OCI-LY7 (cell line): ENCODE data around the gene CFAP97D2. TPM values are rescaled to one million over a fixed set of nuclear protein-coding genes. Genes with fewer than 3 reads are reported as not detected.
"Not testable (repeated sequence)": the region's sequence is repeated elsewhere in the genome, so short reads cannot be mapped to it uniquely, and the experiment has no call there.

Experiments
- BruUV-seq: library from RNA; stranded (reverse); fragments of 400-500 nt; replicated peaks from 2 replicates; lab custom pipeline; 2021; lab: Mats Ljungman, UMichigan
- CTCF ChIA-PET: fragments of 300-600 bp; sonication (Branson Sonifier 250); formaldehyde crosslinking; loops from one replicate; lab custom pipeline; 2022; ENCODE audit warnings: antibody characterized with exemption; ENCODE audit not compliant: unreplicated experiment; lab: Charles Lee
- POLR2A ChIA-PET: fragments of 300-600 bp; sonication (Branson Sonifier 250); formaldehyde crosslinking; loops from one replicate; lab custom pipeline; 2022; ENCODE audit warnings: antibody characterized with exemption; lab: Charles Lee
- DNase-seq: peaks from one replicate; pipeline ENCODE4 v3.0.0-alpha.2; 2015; ENCODE audit warnings: low spot score
- H2AFZ ChIP-seq: fragments of 200-600 bp; sonication (generic), shearing (Covaris generic); 2 replicates; pipeline ENCODE4 v1.6.1; 2014; ENCODE audit warnings: mild to moderate bottlenecking, antibody characterized with exemption, low read length, moderate library complexity
- H3K27ac ChIP-seq: fragments of 200-600 bp; sonication (generic); 2 replicates; pipeline ENCODE4 v1.5.1; 2014; ENCODE audit warnings: mixed run types, low read depth, mild to moderate bottlenecking, moderate library complexity, low read length, inconsistent platforms; ENCODE audit not compliant: poor library complexity, severe bottlenecking
- H3K36me3 ChIP-seq: fragments of 200-600 bp; sonication (generic); 2 replicates; pipeline ENCODE4 v1.6.1; 2014; ENCODE audit warnings: mild to moderate bottlenecking, antibody characterized with exemption, low read length, moderate library complexity, mixed read lengths; ENCODE audit not compliant: insufficient read depth
- H3K4me1 ChIP-seq: fragments of 200-600 bp; sonication (generic); 2 replicates; pipeline ENCODE4 v1.5.1; 2014; ENCODE audit warnings: mild to moderate bottlenecking, low read length; ENCODE audit not compliant: insufficient read depth, poor library complexity, severe bottlenecking
- H3K4me2 ChIP-seq: fragments of 200-600 bp; sonication (generic); 2 replicates; pipeline ENCODE4 v1.6.1; 2014; ENCODE audit warnings: mild to moderate bottlenecking, low read length
- H3K4me3 ChIP-seq: fragments of 200-600 bp; sonication (generic); 2 replicates; pipeline ENCODE4 v1.5.1; 2014; ENCODE audit warnings: mild to moderate bottlenecking, low read depth, low read length; ENCODE audit not compliant: poor library complexity, severe bottlenecking
- H3K79me2 ChIP-seq: fragments of 200-600 bp; sonication (generic); 2 replicates; pipeline ENCODE4 v1.6.1; 2016; ENCODE audit warnings: low read depth, mild to moderate bottlenecking, low read length, moderate library complexity, mixed read lengths; ENCODE audit not compliant: insufficient read depth
- H3K9me2 ChIP-seq: fragments of 200-600 bp; sonication (generic); 2 replicates; pipeline ENCODE4 v1.6.1; 2016; ENCODE audit warnings: mild to moderate bottlenecking, low read length, mixed read lengths; ENCODE audit not compliant: insufficient read depth
- H3K9me3 ChIP-seq: fragments of 200-600 bp; sonication (generic); 2 replicates; pipeline ENCODE4 v1.6.1; 2014; ENCODE audit warnings: mild to moderate bottlenecking, mixed run types, low read length, mixed read lengths
- H4K20me1 ChIP-seq: fragments of 200-600 bp; sonication (generic); 2 replicates; pipeline ENCODE4 v1.6.1; 2014; ENCODE audit warnings: mild to moderate bottlenecking, antibody characterized with exemption, low read length, moderate library complexity, mixed read lengths; ENCODE audit not compliant: insufficient read depth
- EZH2phosphoT487 ChIP-seq: fragments of 200-600 bp; sonication (generic); IDR thresholded peaks from 2 replicates; pipeline ENCODE4 v1.6.1; 2018; ENCODE audit warnings: low read depth, borderline replicate concordance, mild to moderate bottlenecking, mixed run types, antibody characterized with exemption, low read length, moderate library complexity, mixed read lengths
- intact Hi-C: fragments of 100-400 bp; cut with micrococcal nuclease; formaldehyde crosslinking; loops from one replicate; pipeline ENCODE4 v1.10.0; 2022; ENCODE audit not compliant: unreplicated experiment
- total RNA-seq, 2 experiments: library from RNA; depleted of rRNA in 1 of 2; stranded (reverse); fragments of >200 nt in 1 of 2; shearing (Covaris generic) in 1 of 2; gene quantifications; 2 replicates each; pipeline ENCODE4 v1.2.3, GENCODE V29; 2014 to 2022
- TF ChIP-seq, protein P1 (sequence below): fragments of 200-600 bp; sonication (generic); conservative IDR thresholded peaks from 2 replicates; pipeline ENCODE4 v1.5.1; 2014; ENCODE audit warnings: mild to moderate bottlenecking, antibody characterized with exemption, low read length, moderate library complexity, mixed read lengths

CFAP97D2 gene
- total RNA-seq, 2 experiments from 2014 or later: not detected

DNA sequence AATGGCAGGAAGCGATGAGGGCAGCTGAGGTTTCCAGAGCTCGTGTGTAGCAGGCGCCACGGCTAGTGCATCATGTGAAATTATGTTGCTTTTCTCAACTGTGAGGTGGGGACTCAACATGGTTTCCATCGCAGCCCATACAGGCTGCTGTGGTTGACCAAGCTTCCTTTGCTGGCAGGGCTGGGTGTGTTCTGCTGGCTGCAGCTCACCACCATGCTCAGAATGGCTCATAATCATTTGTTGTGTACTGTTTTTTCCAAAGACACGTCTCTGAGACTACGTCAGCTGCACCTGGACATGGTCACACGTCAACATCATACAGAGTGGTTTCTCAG is 30.6 kb upstream of the CFAP97D2 start:
- H3K4me1 ChIP-seq: peaks cover 21% of the 10 kb centered on the region
- CTCF ChIA-PET: no interaction called here

DNA sequence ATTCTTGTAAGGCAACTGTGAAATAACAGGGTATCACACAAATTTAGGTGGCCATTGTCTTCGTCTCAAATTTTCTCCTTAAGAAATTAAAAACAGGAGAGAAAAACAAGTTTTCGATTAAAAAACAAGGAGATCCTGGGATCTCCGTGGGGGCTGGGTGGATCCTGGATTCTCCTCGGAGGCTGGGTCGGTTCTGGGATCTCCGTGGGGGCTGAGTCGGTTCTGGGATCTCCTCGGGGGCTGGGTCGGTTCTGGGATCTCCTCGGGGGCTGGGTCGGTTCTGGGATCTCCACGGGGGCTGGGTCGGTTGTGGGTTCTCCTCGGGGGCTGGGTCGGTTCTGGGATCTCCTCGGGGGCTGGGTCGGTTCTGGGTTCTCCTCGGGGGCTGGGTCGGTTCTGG is 30.2 kb upstream of the CFAP97D2 start:
- H3K36me3 ChIP-seq, H3K27ac ChIP-seq, CTCF ChIA-PET, H3K9me2 ChIP-seq, POLR2A ChIA-PET, H3K79me2 ChIP-seq, intact Hi-C loops, DNase-seq, H3K4me2 ChIP-seq, H2AFZ ChIP-seq, BruUV-seq, H3K9me3 ChIP-seq, H3K4me3 ChIP-seq, H4K20me1 ChIP-seq: not testable (repeated sequence)
- H3K4me1 ChIP-seq: peaks cover 17% of the 10 kb centered on the region

More for the DNA sequence above, 30.6 kb upstream of the CFAP97D2 start:
- H3K9me3 ChIP-seq: no peaks in the 10 kb centered on the region
- H3K9me2 ChIP-seq: no peaks in the 10 kb centered on the region
- no peak overlapping the region for H3K4me2 ChIP-seq
- no peaks in the 10 kb centered on the region for H3K79me2 ChIP-seq
- intact Hi-C loops: no loop called here
- no peaks in the 10 kb centered on the region for H4K20me1 ChIP-seq
- TF ChIP-seq, protein P1, sequence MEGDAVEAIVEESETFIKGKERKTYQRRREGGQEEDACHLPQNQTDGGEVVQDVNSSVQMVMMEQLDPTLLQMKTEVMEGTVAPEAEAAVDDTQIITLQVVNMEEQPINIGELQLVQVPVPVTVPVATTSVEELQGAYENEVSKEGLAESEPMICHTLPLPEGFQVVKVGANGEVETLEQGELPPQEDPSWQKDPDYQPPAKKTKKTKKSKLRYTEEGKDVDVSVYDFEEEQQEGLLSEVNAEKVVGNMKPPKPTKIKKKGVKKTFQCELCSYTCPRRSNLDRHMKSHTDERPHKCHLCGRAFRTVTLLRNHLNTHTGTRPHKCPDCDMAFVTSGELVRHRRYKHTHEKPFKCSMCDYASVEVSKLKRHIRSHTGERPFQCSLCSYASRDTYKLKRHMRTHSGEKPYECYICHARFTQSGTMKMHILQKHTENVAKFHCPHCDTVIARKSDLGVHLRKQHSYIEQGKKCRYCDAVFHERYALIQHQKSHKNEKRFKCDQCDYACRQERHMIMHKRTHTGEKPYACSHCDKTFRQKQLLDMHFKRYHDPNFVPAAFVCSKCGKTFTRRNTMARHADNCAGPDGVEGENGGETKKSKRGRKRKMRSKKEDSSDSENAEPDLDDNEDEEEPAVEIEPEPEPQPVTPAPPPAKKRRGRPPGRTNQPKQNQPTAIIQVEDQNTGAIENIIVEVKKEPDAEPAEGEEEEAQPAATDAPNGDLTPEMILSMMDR: no peak
- no peak for TF ChIP-seq EZH2phosphoT487
- DNase-seq: no peak
- POLR2A ChIA-PET: interaction anchor here (0.6 kb wide), 1 partner anchor 117 kb away, joined by 4 read pairs; no protein-coding TSS in a partner anchor
- no peak overlapping the region for H3K27ac ChIP-seq
- no peak overlapping the region for H3K4me3 ChIP-seq
- no peaks in the 10 kb centered on the region for H3K36me3 ChIP-seq
- no peak overlapping the region for H2AFZ ChIP-seq
- BruUV-seq: no TSS peak

GRCh38 chr13:114149774-114150740 is 29.0 kb upstream of the CFAP97D2 start:
- no peak overlapping the region for H2AFZ ChIP-seq
- H3K9me2 ChIP-seq: no peaks in the 10 kb centered on the region
- no TSS peak for BruUV-seq
- no peaks in the 10 kb centered on the region for H3K36me3 ChIP-seq
- ChIA-PET CTCF (no interaction called here), POLR2A (no interaction called here)
- intact Hi-C loops: no loop called here
- no peaks in the 10 kb centered on the region for H3K79me2 ChIP-seq
- H4K20me1 ChIP-seq: no peaks in the 10 kb centered on the region
- TF ChIP-seq EZH2phosphoT487: no peak
- TF ChIP-seq, protein P1: no peak
- no peak overlapping the region for H3K27ac ChIP-seq
- no peak for DNase-seq
- no peaks in the 10 kb centered on the region for H3K9me3 ChIP-seq
- H3K4me1 ChIP-seq: peaks cover 10% of the 10 kb centered on the region
- H3K4me2 ChIP-seq: no peak overlapping the region
- no peak overlapping the region for H3K4me3 ChIP-seq
